ENCODE measurements around the gene JAKMIP1.

JAKMIP1 gene

GRCh38 chr4:6177587-6178197, 22.7 kb downstream of the JAKMIP1 start:
- DNase-seq: peak; percentile 85

- DNase-seq: no peak
These were observed 24.9 kb downstream of the JAKMIP1 start for GRCh38 chr4:6175426-6175825.

GRCh38 chr4:6172927-6173200, 27.5 kb downstream of the JAKMIP1 start:
- no peak for DNase-seq

GRCh38 chr4:6172093-6172926, 28.0 kb downstream of the JAKMIP1 start:
- peak; percentile 72 for DNase-seq

- DNase-seq: no peak
These were observed 31.1 kb downstream of the JAKMIP1 start for GRCh38 chr4:6169239-6169638.

GRCh38 chr4:6165766-6166165, 34.6 kb downstream of the JAKMIP1 start:
- no peak for DNase-seq

GRCh38 chr4:6162885-6163284, 37.5 kb downstream of the JAKMIP1 start:
- no peak for DNase-seq

GRCh38 chr4:6161921-6162464, 38.4 kb downstream of the JAKMIP1 start:
- no peak for DNase-seq

GRCh38 chr4:6160536-6160935, 39.8 kb downstream of the JAKMIP1 start:
- no peak for DNase-seq

GRCh38 chr4:6157926-6158325, 42.4 kb downstream of the JAKMIP1 start:
- DNase-seq: no peak

GRCh38 chr4:6155996-6156750, 44.2 kb downstream of the JAKMIP1 start:
- no peak for DNase-seq

- no peak for DNase-seq
These were observed 45.5 kb downstream of the JAKMIP1 start for GRCh38 chr4:6154875-6155274.

GRCh38 chr4:6153874-6154273, 46.5 kb downstream of the JAKMIP1 start:
- DNase-seq: no peak

GRCh38 chr4:6152869-6153705, 47.3 kb downstream of the JAKMIP1 start:
- DNase-seq: no peak

GRCh38 chr4:6150046-6150735, 50.2 kb downstream of the JAKMIP1 start:
- no peak for DNase-seq

GRCh38 chr4:6148506-6149205, 51.7 kb downstream of the JAKMIP1 start:
- DNase-seq: no peak

GRCh38 chr4:6147441-6147840, 52.9 kb downstream of the JAKMIP1 start:
- no peak for DNase-seq

- DNase-seq: no peak
These were observed 56.7 kb downstream of the JAKMIP1 start for GRCh38 chr4:6143603-6144181.

- no peak for DNase-seq
These were observed 57.3 kb downstream of the JAKMIP1 start for GRCh38 chr4:6142935-6143602.

GRCh38 chr4:6142511-6142910, 57.8 kb downstream of the JAKMIP1 start:
- DNase-seq: no peak

- DNase-seq: no peak
These were observed 58.8 kb downstream of the JAKMIP1 start for GRCh38 chr4:6141554-6141953.
